K562 (cell line): ENCODE results near the gene NUCB2. TPM values are rescaled to one million over a fixed set of nuclear protein-coding genes. Genes with fewer than 3 reads are reported as not detected.

ENCODE experiments used
- ATAC-seq: fragments of 200-7000 bp; cut with Tn5 transposase; 3 replicates; pipeline ENCODE4 v1.9.1; 2020; ENCODE audit warnings: moderate library complexity
- Bru-seq: library from RNA; stranded (reverse); fragments of 400-500 nt; gene quantifications from one replicate; lab custom pipeline; 2021; lab: Mats Ljungman, UMichigan
- BruChase-seq, 2 experiments: library from RNA; stranded (reverse); fragments of 400-500 nt; gene quantifications; one replicate each; lab custom pipeline; 2021; lab: Mats Ljungman, UMichigan
- BruUV-seq: library from RNA; stranded (reverse); fragments of 400-500 nt; replicated peaks from 2 replicates; lab custom pipeline; 2021; lab: Mats Ljungman, UMichigan
- CTCF ChIA-PET: fragments of 300-600 bp; formaldehyde crosslinking; extraction: SDS; loops from one replicate; lab custom pipeline; 2021; ENCODE audit warnings: low intra/inter-chr PET ratio; lab: Yijun Ruan, JAX
- POLR2A ChIA-PET: fragments of 300-600, 350-650 bp; sonication (Branson Sonifier 250); formaldehyde crosslinking; extraction: SDS; loops from one replicate; lab custom pipeline; 2021; ENCODE audit warnings: antibody characterized with exemption, inconsistent platforms; lab: Yijun Ruan, JAX
- DNase-seq, 4 experiments: peaks; one replicate each; pipeline versions ENCODE4 v3.0.0 to v3.0.0-alpha.2; 2011 to 2018; ENCODE audit warnings: low spot score in 3 of 4, mixed read lengths in 3 of 4; ENCODE audit errors: extremely low read depth in 1 of 4
- FAIRE-seq: peaks from 2 replicates; lab custom pipeline; 2011; peaks lifted over from hg19 to GRCh38; lab: Jason Lieb, UNC
- H2AFZ ChIP-seq: 2 replicates; pipeline ENCODE4 v1.6.0; 2011; ENCODE audit warnings: low read depth, low read length, control low read depth, inconsistent platforms
- H3K27ac ChIP-seq: fragments of 200-600 bp; 3 replicates; pipeline ENCODE4 v1.8.0; 2011; ENCODE audit warnings: low read depth, mild to moderate bottlenecking, control low read depth, inconsistent platforms, low read length, moderate library complexity, mixed read lengths; ENCODE audit errors: extremely low read depth
- H3K27me3 ChIP-seq, 2 experiments: fragments of 300-600 bp in 1 of 2; 2 replicates in 1 of 2; 3 replicates in 1 of 2; pipeline versions ENCODE4 v1.6.0 to v1.8.0; 2011; ENCODE audit warnings: inconsistent platforms in 2 of 2, low read length in 2 of 2, mild to moderate bottlenecking in 1 of 2, mixed read lengths in 1 of 2, moderate library complexity in 1 of 2; ENCODE audit not compliant: control insufficient read depth in 2 of 2, insufficient read depth in 2 of 2
- H3K36me3 ChIP-seq: fragments of 300-600 bp; 3 replicates; pipeline ENCODE4 v1.8.0; 2011; ENCODE audit warnings: mild to moderate bottlenecking, low read length, inconsistent platforms; ENCODE audit not compliant: control insufficient read depth, insufficient read depth
- H3K4me1 ChIP-seq, 2 experiments: fragments of 200-600 bp in 1 of 2; replicated peaks in 1 of 2; 2 replicates in 1 of 2; 3 replicates in 1 of 2; pipeline versions ENCODE4 v1.5.1 to v1.8.0; 2011; ENCODE audit warnings: inconsistent platforms in 2 of 2, low read length in 2 of 2, mild to moderate bottlenecking in 1 of 2, mixed read lengths in 1 of 2, moderate library complexity in 1 of 2; ENCODE audit not compliant: control insufficient read depth in 2 of 2, insufficient read depth in 2 of 2
- H3K4me2 ChIP-seq: 2 replicates; pipeline ENCODE4 v1.6.1; 2011; ENCODE audit warnings: low read length, control low read depth, inconsistent platforms, mixed read lengths; ENCODE audit not compliant: insufficient read depth
- H3K4me3 ChIP-seq: fragments of 200-600 bp; sonication (generic), shearing (Covaris generic); 2 replicates; pipeline ENCODE4 v1.5.1; 2016; ENCODE audit warnings: control low read depth, inconsistent platforms
- H3K79me2 ChIP-seq: fragments of 200-600 bp; 3 replicates; pipeline ENCODE4 v1.8.0; 2011; ENCODE audit warnings: low read length, inconsistent platforms; ENCODE audit not compliant: control insufficient read depth, insufficient read depth
- H3K9ac ChIP-seq, 2 experiments: 2 replicates each; pipeline versions ENCODE4 v1.6.0 to v1.6.1; 2011; ENCODE audit warnings: low read depth in 2 of 2, low read length in 2 of 2, control low read depth in 1 of 2, inconsistent platforms in 1 of 2, mild to moderate bottlenecking in 1 of 2, mixed read lengths in 1 of 2; ENCODE audit not compliant: insufficient read depth in 1 of 2
- H3K9me1 ChIP-seq: one replicate; pipeline ENCODE4 v1.6.0; 2011; ENCODE audit warnings: inconsistent platforms, mild to moderate bottlenecking, low read length, moderate library complexity; ENCODE audit not compliant: control insufficient read depth, insufficient read depth
- H3K9me3 ChIP-seq: replicated peaks from 2 replicates; pipeline ENCODE4 v1.5.1; 2011; ENCODE audit warnings: low read depth, low read length, inconsistent platforms; ENCODE audit not compliant: control insufficient read depth, insufficient read depth
- H4K20me1 ChIP-seq: replicated peaks from 2 replicates; pipeline ENCODE4 v1.6.1; 2011; ENCODE audit warnings: low read length, inconsistent platforms, mixed read lengths; ENCODE audit not compliant: control insufficient read depth, insufficient read depth
- CCAR2 ChIP-seq: fragments of 200-400 bp; formaldehyde crosslinking; IDR thresholded peaks from 2 replicates; pipeline ENCODE4 v1.6.1; 2017; ENCODE audit warnings: mild to moderate bottlenecking, low read depth, low read length
- CHD7 ChIP-seq: fragments of 200-600 bp; sonication (generic); IDR thresholded peaks from one replicate; pipeline ENCODE4 v1.6.1; 2012; ENCODE audit warnings: mild to moderate bottlenecking, low read depth, low read length, inconsistent platforms
- DPF2 ChIP-seq: fragments of 450-650 bp; IDR thresholded peaks from 2 replicates; pipeline ENCODE4 v1.6.1; 2016
- WGBS: fragments of 100-300 bp; shearing (Covaris generic); methylation state at CpG from one replicate; pipeline ENCODE4 v1.1.6; 2016; ENCODE audit warnings: low coverage, mixed read lengths; ENCODE audit not compliant: insufficient coverage; ENCODE audit errors: missing lambda C conversion rate; 5-methylcytosine and 5-hydroxymethylcytosine counted together
- in situ Hi-C: fragments of 300-500 bp; cut with MboI; formaldehyde crosslinking; loops from 4 replicates; pipeline ENCODE4 v1.15.0; 2018; ENCODE audit warnings: inconsistent platforms, mixed read lengths
- intact Hi-C: fragments of 100-400 bp; cut with micrococcal nuclease; formaldehyde crosslinking; loops from 2 replicates; pipeline ENCODE4 v1.14.2; 2022
- long read RNA-seq, 3 experiments: library from polyadenylated mRNA in 2 of 3; library from RNA in 1 of 3; unstranded in 2 of 3; stranded (forward) in 1 of 3; transcript quantifications; one replicate each; pipeline ENCODE4 v2.0.0, GENCODE V29; 2019 to 2022
- polyA minus RNA-seq, 3 experiments: library from RNA; depleted of rRNA, polyadenylated mRNA; stranded (reverse); fragments of >200 nt; gene quantifications; 2 replicates each; pipeline ENCODE4 v1.2.3, GENCODE V29; 2011
- polyA plus RNA-seq, 8 experiments: library from polyadenylated mRNA; depleted of rRNA in 4 of 8; stranded (reverse) in 5 of 8; unstranded in 3 of 8; fragments of >200 nt; fragmentation: Nextera tagmentation in 2 of 8; fragmentation: Illumina TruSeq in 1 of 8; extraction: Ambion mirVana in 2 of 8; extraction: Trizol in 1 of 8; gene quantifications; 2 replicates each; pipeline versions ENCODE4 v1.2.1 to v1.2.3, GENCODE V29; 2011 to 2014; ENCODE audit warnings: inconsistent platforms in 1 of 8, missing spikeins in 1 of 8
- total RNA-seq, 7 experiments: library from RNA; depleted of rRNA in 6 of 7; stranded (reverse); fragments of >200 nt in 6 of 7; fragmentation: Illumina TruSeq in 2 of 7; extraction: Trizol in 2 of 7; gene quantifications; 2 replicates each; pipeline versions ENCODE4 v1.2.1 to v1.2.3, GENCODE V29; 2011 to 2021; ENCODE audit warnings: low replicate concordance in 1 of 7

The NUCB2 gene
- 43.4 and 81.9 TPM in 2 replicates for total RNA-seq (2011; cell fraction: chromatin; rRNA removed; ENCODE audit: low replicate concordance)
- 34.2 and 38.8 TPM in 2 replicates for total RNA-seq (2011; cell fraction: nucleolus; rRNA removed)
- 63.2 and 69.8 TPM in 2 replicates for total RNA-seq (2011; cell fraction: nucleoplasm; rRNA removed)
- total RNA-seq (2014; rRNA removed): 47.0 and 54.0 TPM in 2 replicates
- 67.3 and 81.6 TPM in 2 replicates for total RNA-seq (2014; rRNA removed; fragmentation: Illumina TruSeq; extraction: Trizol)
- total RNA-seq (2015; rRNA removed; fragmentation: Illumina TruSeq; extraction: Trizol): 97.3 and 108 TPM in 2 replicates
- 55.6 and 62.0 TPM in 2 replicates for total RNA-seq (2021)
- polyA plus RNA-seq (2011; rRNA removed): 72.7 and 92.4 TPM in 2 replicates
- polyA plus RNA-seq (2011; cell fraction: cytosol; rRNA removed): 14.4 and 28.2 TPM in 2 replicates
- 12.1 and 24.6 TPM in 2 replicates for polyA plus RNA-seq (2011; cell fraction: nucleus; rRNA removed)
- 82.3 and 211 TPM in 2 replicates for polyA plus RNA-seq (2012)
- 66.1 and 84.6 TPM in 2 replicates for polyA plus RNA-seq (2014; fragmentation: Illumina TruSeq; extraction: Trizol)
- polyA plus RNA-seq (2014; fragmentation: Nextera tagmentation; extraction: Ambion mirVana): 10 to 100 TPM; 89.0 to 95.5 TPM
- 65.8 and 74.1 TPM in 2 replicates for polyA plus RNA-seq (2014; rRNA removed)
- 115 and 117 TPM in 2 replicates for polyA minus RNA-seq (2011; rRNA and poly(A)+ RNA removed)
- polyA minus RNA-seq (2011; cell fraction: cytosol; rRNA and poly(A)+ RNA removed): 26.1 and 26.2 TPM in 2 replicates
- polyA minus RNA-seq (2011; cell fraction: nucleus; rRNA and poly(A)+ RNA removed): 15.2 and 25.1 TPM in 2 replicates
- percentile 66 among the genes with signal in this experiment for Bru-seq, nascent RNA
- percentile 75 among the genes with signal in this experiment for BruChase-seq, experiment 1, labeled RNA remaining after a 2-hour chase
- BruChase-seq, experiment 2, labeled RNA remaining after a 6-hour chase: percentile 73 among the genes with signal in this experiment
- long read RNA-seq, experiment 1, transcript NUCB2-208 (14 exons, 2,274 nt): major isoform, 68 of 216 reads
- long read RNA-seq, experiment 1, partial matches to known transcripts: 67 of 216 reads
- long read RNA-seq, experiment 1, other reads (novel, unspliced or antisense): 76 of 216 reads
- long read RNA-seq, experiment 2, transcript NUCB2-208 (14 exons, 2,274 nt): major isoform, 11 of 42 reads
- long read RNA-seq, experiment 2, partial matches to known transcripts: 10 of 42 reads
- long read RNA-seq, experiment 2, other reads (novel, unspliced or antisense): 19 of 42 reads
- long read RNA-seq, experiment 3, partial matches to known transcripts: 29 of 39 reads
- long read RNA-seq, experiment 3, other reads (novel, unspliced or antisense): 7 of 39 reads

DNA sequence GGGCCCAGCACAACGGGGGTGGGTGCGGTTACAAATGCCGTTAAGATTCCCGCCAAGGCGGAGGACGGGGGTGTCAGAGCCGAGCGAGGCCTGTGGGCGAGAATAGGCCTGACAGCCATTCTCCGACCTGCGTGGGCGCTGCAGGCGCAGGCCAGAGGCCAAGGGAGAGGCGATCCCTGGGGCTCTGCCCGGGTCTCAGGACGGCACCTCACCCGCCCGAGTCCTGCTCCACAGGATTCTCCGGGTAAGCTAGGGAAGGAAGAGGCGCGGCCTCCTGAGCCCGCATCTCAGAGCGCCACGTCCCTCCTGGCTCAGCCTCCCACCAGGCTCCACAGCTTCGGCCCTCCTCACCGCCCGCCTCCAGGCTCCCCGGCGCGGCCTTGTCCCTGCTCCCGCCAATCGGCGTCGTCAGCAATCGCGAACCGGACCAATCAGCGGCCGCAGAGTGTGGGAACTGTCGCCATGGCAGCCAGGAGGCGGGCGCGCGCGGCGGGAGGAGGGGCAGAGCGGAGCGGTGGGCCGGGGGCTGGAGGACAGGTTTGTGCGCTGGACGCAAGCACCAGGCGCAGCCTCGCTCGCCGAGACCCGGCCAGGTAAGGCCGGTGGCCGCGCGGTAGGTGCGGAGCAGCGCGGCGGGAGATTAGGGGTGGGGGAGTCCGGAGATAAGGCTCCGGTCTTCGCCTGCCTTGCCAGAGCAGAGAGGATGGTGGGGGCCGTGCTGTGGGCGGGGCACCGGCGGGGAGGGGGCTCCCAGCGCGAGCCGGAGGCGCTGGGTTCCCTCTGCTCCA is at the start of gene NUCB2:
TSS of gene NUCB2 (plus strand) at position 504 of the 788 bp plus-strand sequence. CDS start 18,585 bp downstream, outside the sequence.
- FAIRE-seq: peak; percentile 69
- CTCF ChIA-PET: interaction anchor here (0.6 kb wide), 1 partner anchor 251 kb away, joined by 3 read pairs; no protein-coding TSS in a partner anchor
- under 1% methylated on average over 56 of the region's 75 CpGs for WGBS
- TF ChIP-seq CHD7 (no peak), DPF2 (no peak; the same call in none of the 2 replicates), CCAR2 (no peak)

More for the DNA sequence above, at the start of gene NUCB2:
- Histone ChIP-seq H3K9me1 (no peaks in the 10 kb centered on the region), H4K20me1 (no peaks in the 10 kb centered on the region), H3K27ac (peak within 1 kb of the TSS; percentile 83), H3K79me2 (peaks cover 36% of the 10 kb centered on the region), H3K4me2 (peak within 1 kb of the TSS; percentile 70), H3K27me3 (no peaks in the 10 kb centered on the region), H3K9ac (peak within 1 kb of the TSS; percentile 81 to 97), H3K9me3 (no peaks in the 10 kb centered on the region), H3K4me3 (peak within 1 kb of the TSS; percentile 66), H3K4me1 (peaks cover 13 to 22% of the 10 kb centered on the region in 2 experiments), H2AFZ (peak within 1 kb of the TSS; percentile 86), H3K36me3 (no peaks in the 10 kb centered on the region; the same call in 1 of the 3 replicates)
- POLR2A ChIA-PET: interaction anchor here (0.6 to 3.4 kb wide), 10 partner anchors 9 to 289 kb away, joined by 3 to 12 read pairs (median 4); no protein-coding TSS in a partner anchor
- DNase-seq (peak; percentile 96 to 97 (median 96)), ATAC-seq (peak; percentile 97)
- no TSS peak for BruUV-seq
- intact Hi-C loops (loop anchor here (2.0 kb wide), 1 partner anchor 76 kb away; no protein-coding TSS in a partner anchor), in situ Hi-C loops (no loop called here)
